Esophagus muscularis mucosa (tissue), 3 donors: ENCODE measurements around the gene IRGQ.

ENCODE experiments used
- POLR2A ChIP-seq: fragments of 450-650 bp; IDR thresholded peaks from one replicate; pipeline ENCODE4 v1.6.1; 2017; ENCODE audit warnings: antibody characterized with exemption, moderate library complexity, mild to moderate bottlenecking, low read depth
- POLR2AphosphoS5 ChIP-seq, 2 donors: sonication (generic); formaldehyde crosslinking; IDR thresholded peaks; one replicate each; pipeline ENCODE4 v1.6.1; 2017; ENCODE audit warnings: antibody characterized with exemption in 2 of 2
- TF ChIP-seq, protein P1 (sequence below), 3 experiments: fragments of 200-600 bp in 2 of 3; fragments of 450-650 bp in 1 of 3; sonication (generic) in 2 of 3; IDR thresholded peaks; one replicate each; pipeline ENCODE4 v1.5.1; 2017 to 2019; ENCODE audit warnings: antibody characterized with exemption in 3 of 3, mild to moderate bottlenecking in 2 of 3, moderate library complexity in 1 of 3

GRCh38 chr19:43554317-43554895, 41.5 kb downstream of the IRGQ start:
- TF ChIP-seq, protein P1, sequence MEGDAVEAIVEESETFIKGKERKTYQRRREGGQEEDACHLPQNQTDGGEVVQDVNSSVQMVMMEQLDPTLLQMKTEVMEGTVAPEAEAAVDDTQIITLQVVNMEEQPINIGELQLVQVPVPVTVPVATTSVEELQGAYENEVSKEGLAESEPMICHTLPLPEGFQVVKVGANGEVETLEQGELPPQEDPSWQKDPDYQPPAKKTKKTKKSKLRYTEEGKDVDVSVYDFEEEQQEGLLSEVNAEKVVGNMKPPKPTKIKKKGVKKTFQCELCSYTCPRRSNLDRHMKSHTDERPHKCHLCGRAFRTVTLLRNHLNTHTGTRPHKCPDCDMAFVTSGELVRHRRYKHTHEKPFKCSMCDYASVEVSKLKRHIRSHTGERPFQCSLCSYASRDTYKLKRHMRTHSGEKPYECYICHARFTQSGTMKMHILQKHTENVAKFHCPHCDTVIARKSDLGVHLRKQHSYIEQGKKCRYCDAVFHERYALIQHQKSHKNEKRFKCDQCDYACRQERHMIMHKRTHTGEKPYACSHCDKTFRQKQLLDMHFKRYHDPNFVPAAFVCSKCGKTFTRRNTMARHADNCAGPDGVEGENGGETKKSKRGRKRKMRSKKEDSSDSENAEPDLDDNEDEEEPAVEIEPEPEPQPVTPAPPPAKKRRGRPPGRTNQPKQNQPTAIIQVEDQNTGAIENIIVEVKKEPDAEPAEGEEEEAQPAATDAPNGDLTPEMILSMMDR (IDR thresholded peaks at IDR 0.05) = no peak
- TF ChIP-seq POLR2AphosphoS5 (IDR thresholded peaks at IDR 0.05) (no peak), POLR2A (no peak)
